NCI-H774 (cell line): ENCODE data around the gene KRTAP5-1.
"Not testable (repeated sequence)": the region's sequence is repeated elsewhere in the genome, so short reads cannot be mapped to it uniquely, and the experiment has no call there.

Source experiments
- DNase-seq: peaks from one replicate; lab custom pipeline; 2025; lab: John Stamatoyannopoulos, UW

The KRTAP5-1 gene, protein sequence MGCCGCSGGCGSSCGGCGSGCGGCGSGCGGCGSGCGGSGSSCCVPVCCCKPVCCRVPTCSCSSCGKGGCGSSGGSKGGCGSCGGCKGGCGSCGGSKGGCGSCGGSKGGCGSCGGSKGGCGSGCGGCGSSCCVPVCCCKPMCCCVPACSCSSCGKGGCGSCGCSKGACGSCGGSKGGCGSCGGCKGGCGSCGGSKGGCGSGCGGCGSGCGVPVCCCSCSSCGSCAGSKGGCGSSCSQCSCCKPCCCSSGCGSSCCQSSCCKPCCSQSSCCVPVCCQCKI

DNA sequence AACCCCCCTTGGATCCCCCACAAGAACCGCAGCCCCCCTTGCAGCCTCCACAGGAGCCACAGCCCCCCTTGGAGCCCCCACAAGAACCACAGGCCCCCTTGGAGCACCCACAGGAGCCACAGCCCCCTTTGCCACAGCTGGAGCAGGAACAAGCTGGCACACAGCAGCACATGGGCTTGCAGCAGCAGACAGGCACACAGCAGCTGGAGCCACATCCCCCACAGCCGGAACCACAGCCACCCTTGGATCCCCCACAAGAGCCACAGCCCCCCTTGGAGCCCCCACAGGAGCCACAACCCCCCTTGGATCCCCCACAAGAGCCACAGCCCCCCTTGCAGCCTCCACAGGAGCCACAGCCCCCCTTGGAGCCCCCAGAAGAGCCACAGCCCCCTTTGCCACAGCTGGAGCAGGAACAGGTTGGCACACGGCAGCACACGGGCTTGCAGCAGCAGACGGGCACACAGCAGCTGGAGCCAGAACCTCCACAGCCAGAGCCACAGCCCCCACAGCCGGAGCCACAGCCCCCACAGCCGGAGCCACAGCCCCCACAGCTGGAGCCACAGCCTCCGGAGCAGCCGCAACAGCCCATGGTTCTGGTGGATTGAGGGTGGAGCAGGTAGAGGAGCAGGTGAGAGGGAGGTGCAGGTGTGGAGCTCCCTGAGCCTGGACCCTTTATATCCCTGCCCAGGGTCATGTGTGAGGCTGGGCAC is at the start of gene KRTAP5-1:
TSS of gene KRTAP5-1 (minus strand) at position 623 of the 710 bp plus-strand sequence. CDS start at position 589, 34 bp downstream.
- DNase-seq: not testable (repeated sequence)

- no peak for DNase-seq
Observed at GRCh38 chr11:1633864-1634263, 48.8 kb upstream of the KRTAP5-1 start.

- peak; percentile 21 for DNase-seq
Observed at GRCh38 chr11:1632053-1632714, 47.1 kb upstream of the KRTAP5-1 start.

DNA sequence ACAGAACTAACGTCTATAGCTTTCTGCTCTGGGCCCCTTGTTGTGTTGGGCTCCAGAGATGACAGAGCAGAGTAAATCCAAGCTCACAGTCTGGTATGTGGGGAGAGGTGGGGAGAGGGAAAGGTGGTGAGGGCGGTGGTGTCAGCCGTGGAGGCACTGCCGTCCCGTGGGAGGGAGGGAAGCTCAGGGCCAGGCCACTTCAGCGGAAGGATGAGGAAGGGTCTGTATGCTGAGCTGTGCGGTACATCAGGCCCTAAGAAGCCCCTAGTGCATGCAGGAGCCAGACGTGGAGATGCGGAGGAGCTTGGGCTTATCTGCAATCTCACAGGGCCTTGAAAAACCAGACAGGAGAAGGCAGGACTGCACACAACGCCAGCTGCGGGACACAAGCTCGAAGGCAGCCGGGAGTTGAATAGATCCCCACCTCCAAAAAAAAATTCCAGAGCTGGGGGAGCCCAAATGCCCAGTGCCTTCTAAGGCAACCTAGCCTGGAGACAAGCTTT is 46.0 kb upstream of the KRTAP5-1 start:
- no peak for DNase-seq

DNA sequence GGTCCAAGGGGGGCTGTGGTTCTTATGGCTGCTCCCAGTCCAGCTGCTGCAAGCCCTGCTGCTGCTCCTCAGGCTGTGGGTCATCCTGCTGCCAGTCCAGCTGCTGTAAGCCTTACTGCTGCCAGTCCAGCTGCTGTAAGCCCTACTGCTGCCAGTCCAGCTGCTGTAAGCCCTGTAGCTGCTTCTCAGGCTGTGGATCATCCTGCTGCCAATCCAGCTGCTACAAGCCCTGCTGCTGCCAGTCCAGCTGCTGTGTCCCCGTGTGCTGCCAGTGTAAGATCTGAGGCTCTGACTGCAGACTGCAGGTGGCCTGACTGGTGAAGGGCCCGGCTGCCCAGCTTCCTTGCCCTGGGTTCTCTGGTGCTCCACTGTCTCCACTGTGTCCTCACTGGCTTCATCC is 45.2 kb upstream of the KRTAP5-1 start:
- DNase-seq: no peak

DNA sequence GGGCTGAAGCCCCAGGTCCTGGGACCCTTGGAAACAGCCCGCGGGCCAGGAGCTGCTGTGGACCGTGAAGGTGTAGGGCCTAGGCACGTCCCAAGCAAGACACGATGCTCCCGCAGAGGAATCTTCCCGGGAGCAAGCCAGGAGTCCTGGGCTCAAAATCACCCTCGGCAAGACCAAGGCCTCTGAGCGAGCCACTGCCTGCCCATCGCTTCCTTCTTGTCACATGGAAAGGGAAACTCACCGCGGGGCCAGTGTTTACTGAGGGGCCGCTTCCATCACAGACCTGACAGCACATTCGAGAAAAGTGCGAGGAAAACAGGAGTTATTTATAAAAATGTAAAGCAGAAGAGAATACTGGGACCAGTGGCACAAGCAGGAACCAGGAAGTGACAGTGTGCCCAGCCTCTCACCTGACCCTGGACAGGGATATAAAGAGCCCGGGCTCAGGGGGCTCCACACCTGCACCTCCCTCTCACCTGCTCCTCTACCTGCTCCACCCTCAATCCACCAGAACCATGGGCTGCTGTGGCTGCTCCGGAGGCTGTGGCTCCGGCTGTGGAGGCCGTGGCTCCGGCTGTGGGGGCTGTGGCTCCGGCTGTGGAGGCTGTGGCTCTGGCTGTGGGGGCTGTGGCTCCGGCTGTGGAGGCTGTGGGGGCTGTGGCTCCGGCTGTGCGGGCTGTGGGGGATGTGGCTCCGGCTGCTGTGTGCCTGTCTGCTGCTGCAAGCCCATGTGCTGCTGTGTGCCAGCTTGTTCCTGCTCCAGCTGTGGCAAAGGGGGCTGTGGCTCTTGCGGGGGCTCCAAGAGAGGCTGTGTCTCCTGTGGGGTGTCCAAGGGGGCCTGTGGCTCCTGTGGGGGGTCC is 44.5 kb upstream of the KRTAP5-1 start, which contains the start of gene KRTAP5-5:
TSS of gene KRTAP5-5 (plus strand) at position 450 of the 860 bp plus-strand sequence. CDS start at position 516, 66 bp downstream.
- DNase-seq: no peak

DNA sequence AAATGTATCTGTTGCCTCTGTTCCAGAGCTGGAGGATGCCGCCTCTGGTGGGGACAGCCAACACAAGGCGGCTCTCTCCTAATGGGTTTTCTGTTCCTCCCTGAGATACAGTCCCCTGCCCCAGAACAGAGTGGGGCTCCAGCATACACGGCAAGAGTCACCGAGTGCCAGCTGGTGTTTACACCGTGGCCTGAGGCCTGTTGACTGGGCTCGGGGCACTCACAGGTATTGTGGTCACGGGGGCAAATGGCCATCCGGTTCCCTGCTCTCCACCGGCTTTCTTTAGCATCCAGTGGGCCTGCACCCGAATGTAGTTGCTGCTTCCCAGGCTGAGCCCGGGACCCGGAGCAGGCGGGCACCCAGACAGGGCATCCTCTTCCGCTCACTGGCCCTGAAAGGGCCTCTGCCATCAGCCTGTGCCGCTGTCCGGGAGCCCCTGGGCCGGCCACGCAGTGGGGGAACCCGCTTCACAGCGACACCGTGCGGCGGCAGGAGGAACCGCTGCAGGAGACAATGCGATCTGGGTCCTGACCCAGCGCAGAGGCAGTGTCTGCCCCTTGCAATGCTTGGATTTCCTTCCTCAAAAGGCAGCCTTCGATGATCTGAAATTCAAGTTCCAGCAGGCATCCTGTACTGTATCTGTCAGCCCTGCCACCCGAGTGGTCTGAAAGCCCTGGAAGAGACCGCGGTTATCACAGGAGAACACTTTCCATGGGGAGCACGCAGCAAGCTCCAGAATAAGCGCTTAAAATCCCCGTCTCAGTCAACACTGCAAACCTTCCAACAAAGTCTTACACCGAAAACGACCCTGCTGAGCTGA is 43.6 kb upstream of the KRTAP5-1 start:
- peak; percentile 44 for DNase-seq

GRCh38 chr11:1625541-1625940 is 40.5 kb upstream of the KRTAP5-1 start:
- DNase-seq: no peak

DNA sequence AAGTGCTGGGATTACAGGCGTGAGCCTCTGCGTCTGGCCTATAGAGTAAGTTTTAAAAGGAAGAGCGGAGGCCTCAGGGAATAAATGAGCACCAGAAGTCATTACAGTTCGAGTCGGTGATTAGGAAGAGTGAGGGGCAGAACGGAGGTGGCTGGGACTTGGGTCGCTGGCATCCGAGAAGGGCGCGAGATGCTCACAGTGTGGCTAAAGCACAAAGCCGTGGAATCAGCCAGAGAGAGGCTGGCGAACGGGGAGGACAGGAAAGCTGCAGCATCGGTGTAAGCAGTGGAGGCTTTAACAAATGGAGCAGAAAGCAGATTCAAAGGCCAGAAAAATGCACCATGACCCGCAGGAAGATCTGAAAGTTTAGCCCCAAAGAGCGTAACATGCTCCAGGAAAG is 39.5 kb upstream of the KRTAP5-1 start:
- DNase-seq: no peak

- DNase-seq: no peak
Observed at GRCh38 chr11:1623716-1624115, 38.6 kb upstream of the KRTAP5-1 start.

- DNase-seq: no peak
Observed at GRCh38 chr11:1622086-1622485, 37.0 kb upstream of the KRTAP5-1 start, which contains the start of gene KRTAP5-4. TSS of gene KRTAP5-4 (minus strand) at chr11:1622138. CDS start at chr11:1622093, 45 bp downstream.

DNA sequence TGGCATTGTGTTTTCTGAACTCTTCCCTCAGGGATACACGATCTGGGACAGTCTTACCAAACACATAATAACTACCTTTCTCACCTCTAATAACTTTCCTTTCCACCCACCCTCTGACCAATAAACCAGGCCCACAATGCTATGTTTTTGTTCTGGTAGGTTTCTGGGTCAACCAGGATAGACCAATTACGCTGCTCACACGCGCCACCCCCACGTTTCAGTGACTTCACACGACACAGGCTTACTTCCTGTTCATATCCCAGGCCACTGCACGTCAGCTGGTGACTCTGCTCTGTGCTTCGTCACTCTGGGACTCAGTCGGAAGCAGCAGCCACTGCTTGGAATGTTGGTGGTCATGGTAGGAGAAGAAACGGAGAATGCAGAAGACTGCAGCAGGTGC is 34.4 kb upstream of the KRTAP5-1 start:
- no peak for DNase-seq

GRCh38 chr11:1618231-1618630 is 33.1 kb upstream of the KRTAP5-1 start:
- DNase-seq: no peak

GRCh38 chr11:1608363-1608762 is 23.3 kb upstream of the KRTAP5-1 start, which contains the start of gene KRTAP5-3:
TSS of gene KRTAP5-3 (minus strand) at chr11:1608463. CDS start at chr11:1608385, 78 bp downstream.
- no peak for DNase-seq

DNA sequence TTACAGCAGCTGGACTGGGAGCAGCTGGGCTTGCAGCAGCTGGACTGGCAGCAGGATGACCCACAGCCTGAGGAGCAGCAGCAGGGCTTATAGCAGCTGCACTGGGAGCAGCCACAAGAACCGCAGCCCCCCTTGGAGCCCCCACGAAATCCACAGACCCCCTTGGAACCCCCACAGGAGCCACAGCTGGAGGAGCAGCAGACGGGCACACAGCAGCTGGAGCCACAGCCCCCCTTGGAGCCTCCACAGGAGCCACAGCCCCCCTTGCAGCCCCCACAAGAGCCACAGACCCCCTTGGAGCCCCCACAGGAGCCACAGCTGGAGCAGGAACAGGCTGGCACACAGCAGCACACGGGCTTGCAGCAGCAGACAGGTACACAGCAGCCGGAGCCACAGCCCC is 22.8 kb upstream of the KRTAP5-1 start:
- not testable (repeated sequence) for DNase-seq

GRCh38 chr11:1607156-1607845 is 22.2 kb upstream of the KRTAP5-1 start:
- not testable (repeated sequence) for DNase-seq

- DNase-seq: not testable (repeated sequence)
Observed at GRCh38 chr11:1605923-1606322, 20.8 kb upstream of the KRTAP5-1 start.

DNA sequence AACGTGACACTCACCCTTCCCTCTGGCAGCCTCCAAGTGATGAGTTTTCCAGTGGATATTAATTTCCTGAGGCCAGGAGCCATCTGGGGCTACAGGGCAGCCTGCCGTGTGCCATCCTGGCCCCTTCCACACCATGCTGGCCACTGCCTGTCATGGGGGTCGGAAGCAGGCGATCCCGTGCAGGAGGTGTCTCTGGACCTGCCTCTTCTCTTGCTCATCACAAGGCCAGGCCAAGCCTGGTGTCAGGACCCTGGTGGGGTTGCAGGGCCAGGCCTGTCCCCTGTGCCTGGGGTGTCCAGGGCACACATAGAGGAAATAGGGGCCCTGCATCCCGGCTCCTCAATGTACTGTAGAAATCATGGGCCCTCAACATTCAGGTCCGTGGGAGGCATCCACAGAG is 19.6 kb upstream of the KRTAP5-1 start:
- no peak for DNase-seq

DNA sequence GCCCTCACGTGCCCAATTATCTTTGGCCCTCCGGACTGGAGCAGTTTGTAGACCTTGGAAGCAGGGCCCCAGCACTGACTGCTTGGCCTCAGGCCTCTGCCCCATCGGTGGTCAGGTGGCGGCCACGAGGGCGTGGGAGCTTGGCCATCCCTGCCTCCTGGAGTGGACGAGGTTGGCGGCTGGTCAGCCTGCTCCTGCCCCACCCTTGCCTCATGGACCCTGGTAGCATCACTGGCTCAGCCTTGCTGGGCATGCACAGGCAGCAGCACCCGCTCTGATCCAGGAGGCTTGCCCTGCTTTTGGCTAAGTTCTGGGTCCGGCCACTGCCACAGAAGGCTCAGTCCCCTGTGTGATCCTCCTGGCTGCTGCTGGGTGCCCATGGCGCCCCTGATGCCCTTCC is 19.1 kb upstream of the KRTAP5-1 start:
- no peak for DNase-seq

DNA sequence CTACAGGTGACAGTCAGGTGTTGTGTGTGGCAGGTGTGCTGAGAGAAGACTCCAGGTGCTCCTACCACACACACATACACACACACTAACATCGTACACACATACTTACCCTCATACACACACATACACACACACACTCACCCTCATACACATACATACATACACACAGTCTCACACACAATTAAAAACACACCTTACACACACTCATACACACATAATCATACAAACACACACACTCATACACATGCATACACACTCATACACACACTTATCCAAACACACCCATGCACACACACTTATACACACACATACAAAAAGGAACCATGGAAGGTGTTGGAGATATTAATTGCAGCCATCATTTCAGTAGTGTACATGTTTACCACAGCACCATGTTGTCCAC is 18.5 kb upstream of the KRTAP5-1 start:
- peak; percentile 15 for DNase-seq
